H1 (cell line): ENCODE measurements around the gene MED12L.

Experiments
- CTCF ChIP-seq, 3 experiments: IDR thresholded peaks; 1 replicate in 2 of 3; 2 replicates in 1 of 3; pipeline versions ENCODE4 v1.5.1 to v1.6.1; 2011; ENCODE audit warnings: low read length in 3 of 3, mild to moderate bottlenecking in 3 of 3, inconsistent platforms in 2 of 3, low read depth in 1 of 3, moderate library complexity in 1 of 3; ENCODE audit not compliant: insufficient read depth in 1 of 3; ENCODE audit errors: control extremely low read depth in 1 of 3
- EZH2 ChIP-seq: fragments of 200-600 bp; sonication (generic); IDR thresholded peaks from 2 replicates; pipeline ENCODE4 v1.7.1; 2012; ENCODE audit warnings: low read depth, mild to moderate bottlenecking, moderate library complexity, low read length, inconsistent platforms; ENCODE audit not compliant: severe bottlenecking
- HDAC6 ChIP-seq: IDR thresholded peaks from one replicate; pipeline ENCODE4 v1.7.1; 2012; ENCODE audit warnings: low read depth, mild to moderate bottlenecking, inconsistent platforms, low read length, moderate library complexity
- KDM1A ChIP-seq: fragments of 200-600, 300-600 bp; sonication (generic); IDR thresholded peaks from 2 replicates; pipeline ENCODE4 v1.7.1; 2016; ENCODE audit warnings: mild to moderate bottlenecking, low read length, borderline replicate concordance
- POLR2A ChIP-seq, 2 experiments: IDR thresholded peaks; 1 replicate in 1 of 2; 2 replicates in 1 of 2; pipeline ENCODE4 v1.6.1; 2011; ENCODE audit warnings: low read depth in 2 of 2, low read length in 2 of 2, mild to moderate bottlenecking in 2 of 2; ENCODE audit errors: control extremely low read depth in 1 of 2
- POLR2AphosphoS5 ChIP-seq: IDR thresholded peaks from 2 replicates; pipeline ENCODE4 v1.6.1; 2011; ENCODE audit warnings: low read depth, low read length
- RAD21 ChIP-seq, 2 experiments: IDR thresholded peaks in 1 of 2; conservative IDR thresholded peaks in 1 of 2; 2 replicates each; pipeline ENCODE4 v1.6.1; 2011; ENCODE audit warnings: low read depth in 2 of 2, low read length in 2 of 2, improper control_type of control experiment in 1 of 2, inconsistent platforms in 1 of 2, mild to moderate bottlenecking in 1 of 2, moderate library complexity in 1 of 2
- TCF12 ChIP-seq: IDR thresholded peaks from 2 replicates; pipeline ENCODE4 v1.6.1; 2011; ENCODE audit warnings: low read depth, mild to moderate bottlenecking, low read length
- YY1 ChIP-seq: IDR thresholded peaks from 2 replicates; pipeline ENCODE4 v1.6.1; 2011; ENCODE audit warnings: low read depth, mild to moderate bottlenecking, low read length

- no peak for TF ChIP-seq POLR2AphosphoS5
- no peak for TF ChIP-seq POLR2A (IDR thresholded peaks at IDR 0.05; ENCODE audit: control extremely low read depth in 1 of 2, low read depth in 2 of 2, low read length in 2 of 2)
- no peak for TF ChIP-seq YY1
- no peak for TF ChIP-seq EZH2
- no peak for TF ChIP-seq KDM1A
- TF ChIP-seq CTCF (IDR thresholded peaks at IDR 0.05; ENCODE audit: control extremely low read depth in 1 of 3, insufficient read depth in 1 of 3, low read depth in 1 of 3, low read length in 3 of 3) = no peak
- no peak for TF ChIP-seq HDAC6
- TF ChIP-seq RAD21 (IDR thresholded peaks at IDR 0.05 in 1 of 2, conservative IDR thresholded peaks at IDR 0.05 in 1 of 2; ENCODE audit: low read depth in 2 of 2, low read length in 2 of 2) = no peak
- no peak for TF ChIP-seq TCF12
These were observed 115.1 kb downstream of the MED12L start for GRCh38 chr3:151200586-151200985.
